Measurements from ENCODE around the gene TGFBR2. TPM values are rescaled to one million over a fixed set of nuclear protein-coding genes. Genes with fewer than 3 reads are reported as not detected.

Gene TGFBR2
- polyA plus RNA-seq, 3 donors, result 46.6 to 60.3 (median 57.0) TPM

- no peak for DNase-seq
- no peak overlapping the region for H3K9ac ChIP-seq (ENCODE audit: insufficient read depth, low read length, poor library complexity, severe bottlenecking)
- no peak for TF ChIP-seq CTCF (IDR thresholded peaks at IDR 0.05)
- no peak overlapping the region for H3K4me2 ChIP-seq (replicated peaks; ENCODE audit: extremely low read depth, low read length, poor library complexity, severe bottlenecking)
- Mint-ChIP-seq H3K4me3 (no peak overlapping the region), H3K9me3 (peaks cover 0 to 2% (median 0%) of the 10 kb centered on the region in 7 donors), H3K4me1 (peaks cover 37% of the 10 kb centered on the region), H3K27me3 (ENCODE audit: low read depth in 3 of 3) (peaks cover 0 to 3% (median 0%) of the 10 kb centered on the region in 3 donors), H3K36me3 (peaks cover 87 to 92% of the 10 kb centered on the region in 2 donors), H3K27ac (peak overlapping the region in 5 of 7 donors; percentile 27 to 76 (median 40))
- peaks cover 17 to 24% of the 10 kb centered on the region in 2 donors for H3K4me1 ChIP-seq (ENCODE audit: control insufficient read depth in 1 of 2, insufficient read depth in 2 of 2, low read length in 2 of 2)
- peaks cover 56 to 96% of the 10 kb centered on the region in 2 donors for H3K36me3 ChIP-seq (replicated peaks in 1 of 2; ENCODE audit: control insufficient read depth in 1 of 2, insufficient read depth in 2 of 2, low read length in 2 of 2)
- H2AFZ ChIP-seq (ENCODE audit: insufficient read depth, low read depth, low read length, poor library complexity, severe bottlenecking), result no peak overlapping the region
- H3K27me3 ChIP-seq (ENCODE audit: control insufficient read depth in 2 of 2, insufficient read depth in 2 of 2, low read length in 2 of 2), result no peaks in the 10 kb centered on the region
- H4K20me1 ChIP-seq (ENCODE audit: insufficient read depth, low read length), result peaks cover 99% of the 10 kb centered on the region
- peaks cover 47% of the 10 kb centered on the region for H3K79me2 ChIP-seq (ENCODE audit: insufficient read depth, low read length)
- peak overlapping the region in 1 of 2 donors; percentile 38 for H3K27ac ChIP-seq (ENCODE audit: low read depth in 1 of 2, low read length in 2 of 2)
- intact Hi-C loops (cut with micrococcal nuclease), result no loop called here
- H3K4me3 ChIP-seq (replicated peaks in 1 of 3; ENCODE audit: low read depth in 2 of 3, low read length in 3 of 3), result no peak overlapping the region
- WGBS (ENCODE audit: insufficient coverage), result 88% methylated on average over 2 of the region's 2 CpGs
- H3K9me3 ChIP-seq (replicated peaks in 1 of 2; ENCODE audit: control insufficient read depth in 1 of 2, insufficient read depth in 1 of 2, low read length in 2 of 2), result no peaks in the 10 kb centered on the region
These were observed 78.9 kb downstream of the TGFBR2 start for GRCh38 chr3:30685267-30685667.

- Mint-ChIP-seq H3K4me3 (no peak overlapping the region), H3K27ac (peak overlapping the region in 1 of 7 donors; percentile 31)
- H3K79me2 ChIP-seq (ENCODE audit: insufficient read depth, low read length), result peaks cover 41% of the 10 kb centered on the region
These were observed 79.8 kb downstream of the TGFBR2 start for GRCh38 chr3:30686176-30686575.

More at GRCh38 chr3:30686176-30686575, 79.8 kb downstream of the TGFBR2 start:
- peaks cover 14 to 17% of the 10 kb centered on the region in 2 donors for H3K4me1 ChIP-seq (ENCODE audit: control insufficient read depth in 1 of 2, insufficient read depth in 2 of 2, low read length in 2 of 2)
- H4K20me1 ChIP-seq (ENCODE audit: insufficient read depth, low read length), result peaks cover 100% of the 10 kb centered on the region
- no peak overlapping the region for H2AFZ ChIP-seq (ENCODE audit: insufficient read depth, low read depth, low read length, poor library complexity, severe bottlenecking)
- Mint-ChIP-seq H3K4me1 (peaks cover 35% of the 10 kb centered on the region), H3K27me3 (ENCODE audit: low read depth in 3 of 3) (peaks cover 0 to 3% (median 0%) of the 10 kb centered on the region in 3 donors), H3K9me3 (peaks cover 0 to 2% (median 0%) of the 10 kb centered on the region in 7 donors), H3K36me3 (peaks cover 87 to 93% of the 10 kb centered on the region in 2 donors)
- no peak for TF ChIP-seq CTCF (IDR thresholded peaks at IDR 0.05)
- H3K36me3 ChIP-seq (replicated peaks in 1 of 2; ENCODE audit: control insufficient read depth in 1 of 2, insufficient read depth in 2 of 2, low read length in 2 of 2), result peaks cover 60 to 99% of the 10 kb centered on the region in 2 donors
- no peak overlapping the region for H3K4me3 ChIP-seq (replicated peaks in 1 of 3; ENCODE audit: low read depth in 2 of 3, low read length in 3 of 3)
- no peak overlapping the region for H3K4me2 ChIP-seq (replicated peaks; ENCODE audit: extremely low read depth, low read length, poor library complexity, severe bottlenecking)
- no peak overlapping the region for H3K9ac ChIP-seq (ENCODE audit: insufficient read depth, low read length, poor library complexity, severe bottlenecking)
- WGBS (ENCODE audit: insufficient coverage), result no CpG with 5 or more reads among the region's 2 CpGs
- no peaks in the 10 kb centered on the region for H3K9me3 ChIP-seq (replicated peaks in 1 of 2; ENCODE audit: control insufficient read depth in 1 of 2, insufficient read depth in 1 of 2, low read length in 2 of 2)
- no peak overlapping the region for H3K27ac ChIP-seq (ENCODE audit: low read depth in 1 of 2, low read length in 2 of 2)
- no peaks in the 10 kb centered on the region for H3K27me3 ChIP-seq (ENCODE audit: control insufficient read depth in 2 of 2, insufficient read depth in 2 of 2, low read length in 2 of 2)
- intact Hi-C loops (cut with micrococcal nuclease), result no loop called here
- no peak for DNase-seq

Data from CD14-positive monocyte (primary cell).